HG03439 (cell line): Measurements from ENCODE around the gene COL19A1.
"Not testable (repeated sequence)": the region's sequence is repeated elsewhere in the genome, so short reads cannot be mapped to it uniquely, and the experiment has no call there.

Experiments used
- ATAC-seq: cut with Tn5 transposase; IDR thresholded peaks from one replicate; pipeline ENCODE4 v1.9.1; 2021; ENCODE audit warnings: mild to moderate bottlenecking, moderate library complexity; ENCODE audit not compliant: unreplicated experiment

The COL19A1 gene

GRCh38 chr6:69866770-69867638 lies 648 bp downstream of the COL19A1 start:
- ATAC-seq, result peak; percentile 74

- no peak for ATAC-seq
Measured at GRCh38 chr6:69867639-69867976, 1.3 kb downstream of the COL19A1 start.

GRCh38 chr6:69868252-69868804 lies 2.0 kb downstream of the COL19A1 start:
- no peak for ATAC-seq

- no peak for ATAC-seq
Measured at GRCh38 chr6:69868961-69869360, 2.6 kb downstream of the COL19A1 start.

GRCh38 chr6:69871107-69871506 lies 4.8 kb downstream of the COL19A1 start:
- ATAC-seq, result no peak

GRCh38 chr6:69873291-69873690 lies 6.9 kb downstream of the COL19A1 start:
- ATAC-seq, result no peak

- no peak for ATAC-seq
Measured at GRCh38 chr6:69875715-69876114, 9.4 kb downstream of the COL19A1 start.

GRCh38 chr6:69878795-69879194 lies 12.4 kb downstream of the COL19A1 start:
- no peak for ATAC-seq

GRCh38 chr6:69880601-69881000 lies 14.2 kb downstream of the COL19A1 start:
- ATAC-seq, result no peak

GRCh38 chr6:69881322-69882151 lies 15.2 kb downstream of the COL19A1 start:
- peak; percentile 83 for ATAC-seq

GRCh38 chr6:69883551-69883950 lies 17.2 kb downstream of the COL19A1 start:
- ATAC-seq, result no peak

GRCh38 chr6:69884231-69884630 lies 17.9 kb downstream of the COL19A1 start:
- ATAC-seq, result no peak

- no peak for ATAC-seq
Measured at GRCh38 chr6:69887026-69887425, 20.7 kb downstream of the COL19A1 start.

- ATAC-seq, result no peak
Measured at GRCh38 chr6:69887714-69888345, 21.5 kb downstream of the COL19A1 start.

GRCh38 chr6:69888482-69889233 lies 22.3 kb downstream of the COL19A1 start:
- ATAC-seq, result no peak

GRCh38 chr6:69889234-69889974 lies 23.0 kb downstream of the COL19A1 start:
- ATAC-seq, result not testable (repeated sequence)

GRCh38 chr6:69892561-69892960 lies 26.2 kb downstream of the COL19A1 start:
- ATAC-seq, result not testable (repeated sequence)

- not testable (repeated sequence) for ATAC-seq
Measured at GRCh38 chr6:69893266-69893665, 26.9 kb downstream of the COL19A1 start.

- ATAC-seq, result no peak
Measured at GRCh38 chr6:69894578-69895347, 28.4 kb downstream of the COL19A1 start.
